AML-193 (cell line): ENCODE measurements around the gene NEK1.
A peak's percentile ranks its signal among the peaks of the same experiment; 100 is the strongest.
"Not testable (repeated sequence)": the region's sequence is repeated elsewhere in the genome, so short reads cannot be mapped to it uniquely, and the experiment has no call there.

Experiments
- DNase-seq, 2 experiments: peaks; one replicate each; lab custom pipeline; 2025; lab: John Stamatoyannopoulos, UW

NEK1 gene

GRCh38 chr4:169494234-169494633 is 118.1 kb downstream of the NEK1 start:
- DNase-seq, result not testable (repeated sequence)

- no peak for DNase-seq
Measured at GRCh38 chr4:169493164-169493524, 119.2 kb downstream of the NEK1 start.

GRCh38 chr4:169492436-169493163 is 119.8 kb downstream of the NEK1 start:
- peak; percentile 26 to 40 for DNase-seq

- DNase-seq, result no peak
Measured at GRCh38 chr4:169491211-169491610, 121.2 kb downstream of the NEK1 start.

- no peak for DNase-seq
Measured at GRCh38 chr4:169489306-169489705, 123.1 kb downstream of the NEK1 start.

GRCh38 chr4:169485791-169486742 is 126.3 kb downstream of the NEK1 start:
- peak; percentile 31 to 61 for DNase-seq

GRCh38 chr4:169485086-169485485 is 127.3 kb downstream of the NEK1 start:
- DNase-seq, result no peak

GRCh38 chr4:169484485-169484884 is 127.9 kb downstream of the NEK1 start:
- DNase-seq, result no peak

GRCh38 chr4:169464080-169464479 is 148.3 kb downstream of the NEK1 start:
- no peak for DNase-seq

- DNase-seq, result no peak
Measured at GRCh38 chr4:169460081-169460480, 152.3 kb downstream of the NEK1 start.

GRCh38 chr4:169458575-169458974 is 153.8 kb downstream of the NEK1 start:
- DNase-seq, result no peak

GRCh38 chr4:169452644-169453043 is 159.7 kb downstream of the NEK1 start:
- not testable (repeated sequence) for DNase-seq

- not testable (repeated sequence) for DNase-seq
Measured at GRCh38 chr4:169448935-169449334, 163.4 kb downstream of the NEK1 start.

GRCh38 chr4:169446824-169447223 is 165.6 kb downstream of the NEK1 start:
- DNase-seq, result no peak

GRCh38 chr4:169443748-169444147 is 168.6 kb downstream of the NEK1 start:
- DNase-seq, result no peak

- DNase-seq, result no peak
Measured at GRCh38 chr4:169440446-169440845, 171.9 kb downstream of the NEK1 start.

- DNase-seq, result no peak
Measured at GRCh38 chr4:169439244-169439643, 173.1 kb downstream of the NEK1 start.

- DNase-seq, result no peak
Measured at GRCh38 chr4:169438057-169438480, 174.3 kb downstream of the NEK1 start.

- DNase-seq, result no peak
Measured at GRCh38 chr4:169437299-169438047, 174.9 kb downstream of the NEK1 start.

- no peak for DNase-seq
Measured at GRCh38 chr4:169436734-169437133, 175.6 kb downstream of the NEK1 start.

- no peak for DNase-seq
Measured at GRCh38 chr4:169428376-169428775, 184.0 kb downstream of the NEK1 start.

- not testable (repeated sequence) for DNase-seq
Measured at GRCh38 chr4:169427727-169428126, 184.7 kb downstream of the NEK1 start.
